CD4-positive, alpha-beta T cell treated with Interleukin-6 for 4 hours (primary cell): ENCODE measurements around the gene CLDN20.
"Not testable (repeated sequence)": the region's sequence is repeated elsewhere in the genome, so short reads cannot be mapped to it uniquely, and the experiment has no call there.

Experiments
- DNase-seq: peaks from one replicate; pipeline ENCODE4 v3.0.0-alpha.2; 2020; ENCODE audit warnings: mixed read lengths

CLDN20 gene

DNA sequence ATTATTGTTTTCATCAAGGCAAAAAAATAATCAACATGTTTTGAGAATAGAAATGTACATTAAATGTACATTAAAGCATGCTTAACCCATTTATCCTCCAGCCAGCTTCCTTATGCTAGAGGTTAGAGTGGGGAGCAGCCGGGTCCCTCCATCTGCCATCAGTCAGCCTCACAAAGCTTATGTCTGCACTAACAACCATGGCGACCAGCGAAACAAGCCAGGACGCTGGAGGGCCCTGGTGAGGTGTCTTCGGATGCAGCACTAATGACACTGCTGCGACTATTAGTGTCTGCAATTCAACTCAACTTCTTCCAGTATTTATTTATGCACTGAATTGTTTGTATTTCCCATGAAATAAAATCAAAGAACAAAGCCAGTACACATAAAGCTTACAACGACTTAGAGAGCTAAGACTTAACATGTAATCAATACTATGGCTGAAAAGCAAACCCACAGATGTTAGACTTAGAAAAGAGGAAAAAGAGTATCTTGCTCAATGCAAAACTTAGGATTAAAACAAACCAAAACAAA, 6.8 kb downstream of the CLDN20 start:
- DNase-seq, result no peak

DNA sequence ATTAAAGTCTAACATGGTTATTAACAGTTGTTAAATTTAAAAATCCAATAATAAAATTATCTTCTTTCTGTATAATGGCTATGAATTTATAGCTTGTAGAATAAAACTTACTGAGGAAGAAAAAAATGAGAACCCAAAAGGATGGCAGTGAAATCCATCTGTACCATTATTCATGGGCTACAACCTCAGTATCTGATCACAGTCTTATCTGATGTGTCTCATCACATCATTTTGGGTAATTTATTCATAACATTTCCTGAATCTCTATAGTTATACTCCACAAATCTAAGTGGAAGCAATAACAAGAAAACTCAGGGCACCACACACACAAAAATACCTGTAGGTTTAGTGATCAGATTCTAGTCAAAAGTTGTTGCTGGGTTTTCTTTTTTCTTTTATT, 7.3 kb downstream of the CLDN20 start:
- no peak for DNase-seq

DNA sequence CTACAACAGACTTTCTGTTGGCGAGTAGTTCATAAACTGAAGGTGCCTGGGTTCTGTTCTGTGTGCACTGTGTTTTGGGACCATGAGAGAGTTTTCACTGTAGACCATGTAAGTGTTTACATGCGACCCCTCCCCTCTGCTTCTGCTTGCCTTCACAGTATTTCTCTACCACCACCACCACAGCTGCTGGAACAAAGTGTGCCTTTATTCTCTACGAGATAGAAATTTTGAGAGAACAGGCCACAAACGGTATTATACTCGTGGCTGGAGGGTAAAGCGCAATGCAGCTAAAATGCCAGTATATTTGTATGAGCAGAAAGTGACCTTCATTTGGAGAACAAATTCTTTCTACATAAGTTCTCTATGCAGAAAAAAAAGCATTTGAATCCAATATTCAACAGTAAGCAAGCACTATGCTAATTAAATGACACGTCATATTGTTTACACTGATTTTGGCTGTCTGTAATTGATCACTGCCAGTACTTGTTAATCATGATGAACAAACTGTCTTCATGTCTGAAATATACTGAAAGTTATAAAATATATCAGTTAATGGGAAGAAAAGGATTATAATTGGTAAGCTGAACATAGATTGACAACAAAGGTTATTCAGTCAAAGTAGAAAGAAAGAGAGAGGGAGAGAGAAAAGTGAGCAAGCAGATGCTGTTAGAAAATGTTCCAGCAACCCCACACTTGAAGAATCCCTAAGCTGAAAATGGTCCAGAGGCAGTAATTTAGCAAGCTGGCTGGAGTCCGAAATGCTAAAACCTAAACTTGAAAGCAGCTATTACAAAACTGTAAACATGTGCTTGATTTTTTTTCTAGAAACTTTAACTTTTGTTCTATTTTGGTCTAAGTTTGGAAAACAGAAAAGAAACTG, 8.8 kb downstream of the CLDN20 start:
- no peak for DNase-seq

DNA sequence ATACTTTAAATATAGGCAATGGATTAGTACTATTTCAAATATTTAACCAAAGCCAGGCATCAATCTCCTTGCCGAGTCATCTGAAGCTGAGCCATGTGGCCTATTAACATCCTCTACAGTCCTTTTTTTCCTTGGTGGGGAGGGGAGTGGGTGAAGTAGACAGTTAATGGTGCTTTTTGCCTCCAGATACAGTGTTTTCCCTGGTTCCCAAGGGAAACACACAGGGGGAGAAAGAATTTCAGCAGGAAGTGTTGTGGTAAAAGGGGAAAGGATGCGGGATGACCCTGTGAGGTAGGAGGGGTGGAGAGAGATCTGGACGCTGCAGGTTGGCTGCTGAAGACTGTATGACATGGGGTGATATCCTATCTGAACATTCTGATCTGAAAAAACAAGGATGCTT, 9.6 kb downstream of the CLDN20 start:
- no peak for DNase-seq

DNA sequence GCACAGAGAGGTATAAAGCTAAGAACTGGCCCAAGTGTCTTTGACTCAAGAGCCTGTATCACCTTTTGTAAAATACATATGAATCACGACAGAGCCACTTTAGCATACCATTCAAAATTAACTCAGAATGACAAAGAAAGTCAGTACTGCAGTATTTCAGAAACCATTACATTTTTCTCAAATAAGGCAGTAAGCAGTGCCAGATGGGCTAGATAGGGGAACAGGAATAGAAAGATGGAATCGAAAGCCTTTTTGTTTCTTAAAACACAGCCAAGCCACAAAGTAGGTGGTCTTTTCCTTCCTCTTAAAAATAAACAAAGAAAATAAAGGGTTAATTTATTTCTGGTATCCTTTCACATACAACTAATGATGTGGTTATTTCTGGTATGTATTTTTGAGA, 10.3 kb downstream of the CLDN20 start:
- no peak for DNase-seq

DNA sequence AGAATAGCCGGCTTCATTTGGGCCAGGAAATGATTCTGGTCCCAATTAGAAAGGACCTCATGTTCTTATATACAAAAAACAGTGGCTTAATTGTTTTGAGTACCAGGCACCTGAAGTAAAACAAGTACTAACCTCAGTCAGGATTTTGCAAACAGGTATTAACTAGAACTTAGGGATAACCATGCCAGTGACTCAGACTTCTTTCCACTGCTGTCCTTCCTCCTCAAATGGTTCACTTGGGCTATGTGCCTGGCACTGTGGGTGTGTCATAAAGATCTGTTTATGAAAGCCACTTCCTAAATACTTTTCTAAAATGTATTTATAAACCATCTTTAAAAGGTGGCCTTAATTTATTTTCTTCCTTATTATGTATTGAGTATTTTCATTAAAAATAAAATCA, 10.7 kb downstream of the CLDN20 start:
- DNase-seq, result no peak

DNA sequence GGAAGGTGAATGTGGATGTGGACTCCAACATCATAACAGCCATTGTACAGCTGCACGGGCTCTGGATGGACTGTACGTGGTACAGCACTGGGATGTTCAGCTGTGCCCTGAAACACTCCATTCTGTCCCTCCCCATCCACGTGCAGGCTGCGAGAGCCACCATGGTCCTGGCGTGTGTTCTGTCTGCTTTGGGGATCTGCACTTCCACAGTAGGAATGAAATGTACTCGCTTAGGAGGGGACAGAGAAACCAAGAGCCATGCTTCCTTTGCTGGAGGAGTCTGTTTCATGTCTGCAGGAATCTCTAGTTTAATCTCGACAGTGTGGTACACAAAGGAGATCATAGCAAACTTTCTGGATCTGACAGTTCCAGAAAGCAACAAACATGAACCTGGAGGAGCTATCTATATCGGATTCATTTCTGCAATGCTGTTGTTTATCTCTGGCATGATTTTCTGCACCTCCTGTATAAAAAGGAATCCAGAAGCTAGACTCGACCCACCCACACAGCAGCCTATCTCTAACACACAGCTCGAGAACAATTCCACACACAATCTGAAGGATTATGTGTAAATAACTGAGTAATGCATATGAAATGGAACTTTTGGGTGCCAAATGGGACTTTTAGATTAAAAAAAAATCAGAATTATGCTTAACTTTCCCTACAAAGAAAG, 12.1 kb downstream of the CLDN20 start:
- DNase-seq, result no peak

DNA sequence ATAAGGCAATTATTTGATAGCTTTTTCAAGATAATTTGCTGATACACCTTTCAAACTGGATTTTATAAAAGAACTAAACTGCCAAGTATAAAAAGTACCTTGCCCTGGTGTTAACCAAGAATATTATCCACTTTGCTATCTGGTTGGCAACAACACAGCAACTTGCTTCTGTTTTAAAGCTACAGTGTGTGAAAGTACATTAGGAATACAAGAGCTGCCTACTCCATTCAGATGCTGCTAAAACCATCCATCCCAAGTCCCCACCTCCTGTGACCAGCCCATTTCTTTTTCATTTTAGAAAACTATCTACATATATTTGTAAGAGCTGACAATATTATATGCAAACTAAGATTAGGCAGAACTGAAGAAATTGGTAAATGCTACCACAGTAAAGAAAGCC, 12.8 kb downstream of the CLDN20 start:
- no peak for DNase-seq

DNA sequence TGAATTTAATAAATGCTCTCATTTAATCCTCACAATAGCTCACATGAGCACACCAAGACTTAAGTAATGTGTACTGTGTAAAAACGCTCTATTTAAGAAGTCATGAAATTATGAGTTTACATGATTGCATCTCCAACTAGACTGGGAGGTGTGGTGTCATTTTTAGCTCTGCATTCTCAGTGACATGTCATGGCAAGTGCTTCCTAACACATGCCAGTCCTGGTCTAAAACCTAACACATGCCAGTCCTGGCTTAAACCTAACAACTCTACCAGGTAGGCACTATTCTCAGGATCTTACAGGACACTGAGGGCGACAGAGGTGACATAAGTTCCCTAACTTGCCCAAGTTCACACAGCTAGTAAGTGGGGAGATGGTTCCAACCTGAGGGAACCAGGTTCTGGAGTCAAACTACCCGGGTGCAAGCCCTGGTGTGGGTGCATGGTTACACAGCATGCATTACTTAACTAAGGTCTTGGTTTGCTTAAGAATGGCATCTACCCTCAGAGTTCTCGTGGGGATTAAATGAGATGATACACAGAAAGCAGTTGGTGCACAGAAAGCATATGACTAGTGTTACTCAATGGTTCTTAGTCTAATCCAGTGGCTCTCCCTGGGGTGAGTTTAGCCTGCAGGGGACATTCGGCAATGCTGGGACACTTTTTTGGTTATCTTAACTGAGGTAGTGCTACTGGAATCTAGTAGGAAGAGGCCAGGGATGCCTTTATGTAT, 14.7 kb downstream of the CLDN20 start:
- no peak for DNase-seq

DNA sequence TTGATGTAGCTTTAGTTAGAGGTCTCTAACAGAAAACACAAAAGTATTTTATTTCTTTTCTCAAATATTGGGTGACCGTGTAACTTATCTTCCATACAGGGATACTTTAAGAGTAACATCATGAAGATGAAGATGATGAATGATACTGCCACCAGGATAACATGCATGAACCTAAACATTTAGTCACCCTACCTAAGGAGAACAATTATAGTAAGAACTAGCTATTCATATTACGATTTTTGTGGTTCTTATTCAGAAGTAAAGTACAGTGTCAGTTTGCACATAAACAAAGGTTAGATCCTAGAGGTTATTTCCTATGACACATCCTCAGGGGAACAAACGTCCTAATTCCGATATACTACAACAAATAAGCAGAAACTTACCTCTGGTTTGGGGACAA, 21.0 kb downstream of the CLDN20 start:
- DNase-seq, result no peak

DNA sequence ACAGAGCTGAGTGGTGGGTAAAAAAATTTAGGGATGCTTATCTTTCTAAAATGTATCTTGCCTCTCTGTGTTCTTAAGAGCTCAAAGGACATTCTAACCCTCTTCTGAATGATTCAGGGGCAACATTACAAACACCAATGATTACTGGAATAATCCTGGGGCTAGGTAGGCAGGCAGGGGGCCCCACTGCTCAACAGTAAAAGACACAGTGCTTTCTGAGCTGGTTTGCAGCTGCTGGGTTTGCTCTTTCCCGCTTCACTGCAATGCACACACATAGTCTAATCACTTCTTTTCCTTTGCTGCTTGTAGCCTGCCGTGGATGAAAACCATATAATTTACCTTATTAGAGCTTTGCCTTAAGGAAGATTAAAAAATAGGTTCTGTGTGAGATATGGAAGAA, 23.9 kb downstream of the CLDN20 start:
- no peak for DNase-seq

DNA sequence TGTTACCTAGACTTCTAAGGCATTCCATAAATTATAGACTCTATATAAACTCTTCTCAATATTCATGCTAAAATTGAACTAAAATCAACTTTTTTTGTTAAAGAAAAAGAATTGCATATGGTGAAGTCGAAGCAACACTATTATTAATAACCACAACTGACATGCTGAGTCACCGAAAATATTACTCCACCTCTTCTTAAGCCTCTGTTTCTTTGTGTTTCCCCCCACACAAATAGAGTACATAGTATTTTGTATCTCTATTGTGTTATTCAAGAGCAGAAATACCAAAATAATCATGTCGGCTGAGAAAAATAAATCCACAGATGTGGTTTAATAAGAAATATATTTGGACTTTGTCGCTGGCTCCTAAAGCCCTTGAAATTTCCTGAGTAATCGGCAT, 26.7 kb downstream of the CLDN20 start:
- DNase-seq, result no peak

DNA sequence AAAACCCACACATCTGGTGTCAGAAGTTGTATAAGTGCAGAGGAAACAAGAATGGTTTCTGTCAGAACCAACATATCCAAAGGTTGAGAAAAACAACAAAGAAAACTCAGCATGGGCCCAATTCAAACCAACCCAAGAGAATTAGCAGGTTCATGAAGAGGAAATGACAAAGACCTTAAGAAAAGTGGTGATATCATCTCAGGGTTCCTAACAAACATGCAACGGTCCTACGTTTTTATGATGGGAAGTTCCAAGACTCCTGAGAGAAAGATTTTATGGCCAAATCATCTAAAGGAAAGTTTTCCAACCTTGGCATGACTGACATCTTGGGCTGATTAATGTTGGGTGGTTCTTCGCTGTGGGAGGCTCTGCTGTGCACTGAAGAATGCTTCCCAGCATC, 27.5 kb downstream of the CLDN20 start:
- no peak for DNase-seq

DNA sequence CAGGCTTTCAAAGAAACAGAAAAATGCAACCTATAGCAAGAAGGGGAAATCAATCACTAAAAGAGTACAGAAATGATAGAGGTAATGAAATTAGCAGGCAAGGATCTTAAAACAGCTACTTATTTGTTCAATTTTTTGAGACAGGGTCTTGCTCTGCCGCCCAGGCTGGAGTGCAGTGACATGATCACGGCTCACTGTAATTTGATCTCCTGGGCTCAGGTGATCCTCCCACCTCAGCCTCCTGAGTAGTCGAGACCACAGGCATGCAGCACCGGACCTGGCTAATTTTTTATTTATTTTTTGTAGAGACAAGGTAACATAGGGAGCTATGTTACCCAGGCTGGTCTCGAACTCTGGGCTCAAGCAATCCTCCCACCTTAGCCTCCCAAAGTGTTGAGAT, 28.9 kb downstream of the CLDN20 start:
- no peak for DNase-seq

DNA sequence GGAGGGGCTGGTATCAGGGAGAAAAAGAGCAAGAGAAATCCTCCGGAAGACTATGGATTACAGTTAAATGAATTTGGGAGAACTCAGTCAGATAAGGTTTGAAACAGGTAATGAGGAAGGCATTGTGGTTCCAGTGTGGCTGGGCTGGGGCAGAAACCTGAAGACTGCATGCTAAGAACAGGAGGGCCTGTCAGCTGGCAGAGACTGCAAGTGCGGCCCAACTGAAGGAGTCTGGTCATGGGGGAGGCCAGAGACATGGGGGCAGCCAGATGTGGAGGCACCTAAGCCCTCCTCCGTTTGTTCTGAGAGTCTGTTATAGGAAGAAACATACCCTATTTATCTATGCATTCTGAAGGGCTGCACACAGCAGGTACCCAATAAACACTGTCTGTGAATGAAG, 33.9 kb downstream of the CLDN20 start:
- DNase-seq, result no peak

DNA sequence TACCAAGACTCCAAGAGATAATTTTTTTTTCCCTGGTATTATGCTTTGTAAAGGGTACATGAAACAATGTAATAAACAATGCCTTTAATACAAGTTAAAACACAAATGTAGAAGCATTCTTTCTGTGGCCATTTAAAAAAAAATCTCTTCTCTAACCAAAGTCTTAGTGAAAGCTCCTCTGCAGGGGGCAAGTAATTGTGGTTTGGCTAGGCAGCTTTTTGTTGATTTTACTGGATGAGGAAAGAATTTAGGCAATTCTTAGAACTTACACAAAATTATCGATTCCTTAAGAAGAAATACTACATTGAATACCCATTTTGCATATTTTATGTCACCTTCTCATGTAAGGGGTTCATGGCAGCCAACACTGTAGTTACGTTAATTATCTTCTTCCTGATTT, 38.1 kb downstream of the CLDN20 start:
- DNase-seq, result no peak

DNA sequence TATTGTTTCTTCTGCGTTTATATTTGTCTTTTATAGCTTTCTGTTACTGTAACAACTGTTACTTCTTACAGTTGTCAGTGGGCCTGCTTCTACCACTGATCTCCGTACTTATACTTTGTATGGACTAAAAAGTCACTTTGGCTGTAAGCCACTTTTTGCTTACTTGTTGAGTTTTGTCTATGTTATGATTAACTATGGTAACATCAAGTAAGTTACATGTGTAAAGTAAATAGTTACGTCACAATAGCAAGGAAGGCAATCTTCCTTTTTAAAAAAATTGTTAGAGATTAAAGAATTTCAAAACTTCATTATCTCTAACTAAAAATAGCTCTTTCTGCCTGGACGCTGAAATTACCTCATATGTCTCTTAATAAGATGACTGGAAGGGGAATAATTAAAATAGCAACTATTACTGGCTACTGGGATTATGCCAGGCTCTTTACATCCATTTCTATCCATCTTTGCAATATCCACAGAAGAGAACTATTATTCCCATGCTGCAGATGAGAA, 39.6 kb downstream of the CLDN20 start:
- DNase-seq, result no peak

DNA sequence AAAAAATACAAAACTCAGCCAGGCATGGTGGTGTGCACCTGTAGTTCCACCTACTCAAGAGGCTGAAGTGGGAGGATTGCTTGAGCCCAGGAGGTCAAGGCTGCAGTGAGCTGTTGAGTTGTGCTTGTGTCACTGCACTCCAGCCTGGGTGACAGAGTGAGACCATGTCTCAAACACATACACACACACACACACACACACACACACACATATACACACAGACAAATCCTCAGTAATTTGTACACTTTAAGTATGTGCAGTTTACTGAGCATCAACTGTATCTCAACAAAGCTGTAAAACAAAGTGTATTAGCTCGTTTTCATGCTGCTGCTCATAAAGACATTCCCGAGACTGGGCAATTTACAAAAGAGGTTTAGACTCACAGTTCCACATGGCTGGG, 43.1 kb downstream of the CLDN20 start:
- no peak for DNase-seq

DNA sequence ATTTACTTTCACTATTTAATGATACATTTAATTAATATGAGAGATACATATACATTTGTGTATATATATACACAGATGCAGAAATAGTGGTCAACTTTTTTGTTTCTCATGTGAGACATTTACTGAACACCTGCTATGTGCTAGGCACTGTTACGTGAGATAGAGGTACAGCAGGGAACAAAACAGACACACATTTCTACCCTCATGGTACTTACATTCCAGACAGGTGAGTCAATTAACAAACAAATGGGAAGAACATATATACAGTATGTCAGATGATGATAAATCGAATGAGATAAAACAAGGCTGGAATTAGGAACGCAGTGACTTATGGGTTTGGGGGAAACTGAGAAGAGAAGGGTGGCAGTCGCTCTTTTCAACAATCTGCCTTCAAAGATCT, 45.3 kb downstream of the CLDN20 start:
- DNase-seq, result no peak

DNA sequence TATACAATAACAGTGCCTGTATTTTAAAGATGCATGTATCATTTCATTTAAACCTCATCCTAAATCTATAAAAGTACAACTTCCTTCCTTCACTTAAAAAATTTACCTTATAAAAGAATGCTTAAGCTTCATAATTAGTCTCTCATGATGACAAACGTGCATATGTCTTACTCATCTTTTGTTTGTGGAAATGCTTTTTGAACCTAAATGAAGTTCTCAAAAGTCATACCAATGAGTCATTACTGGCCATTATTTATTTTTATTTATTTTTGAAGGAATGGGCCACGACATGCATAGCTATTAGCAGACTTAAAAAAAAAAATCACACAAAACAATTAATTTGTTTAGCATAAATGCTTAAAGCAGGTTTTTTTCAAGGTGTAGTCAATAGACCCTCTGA, 46.8 kb downstream of the CLDN20 start:
- no peak for DNase-seq

DNA sequence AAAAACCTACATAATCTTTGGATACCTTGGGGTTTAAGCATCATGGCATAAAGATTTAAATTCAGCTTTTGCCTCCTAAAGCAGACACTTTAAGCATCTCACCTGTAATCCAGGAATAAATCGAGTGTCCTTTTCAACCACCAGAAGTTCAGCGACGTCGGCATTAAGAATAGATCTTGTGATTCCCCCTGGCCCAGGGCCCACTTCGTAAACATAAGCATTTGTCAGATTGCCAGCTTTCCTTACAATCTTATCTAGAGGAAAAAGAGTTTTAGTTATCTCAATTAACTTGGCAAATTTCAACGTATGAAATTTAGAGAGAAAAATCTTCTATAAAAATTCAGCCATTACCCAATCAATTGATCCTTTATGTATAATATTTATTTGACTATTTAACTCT, 47.3 kb downstream of the CLDN20 start:
- DNase-seq, result no peak

DNA sequence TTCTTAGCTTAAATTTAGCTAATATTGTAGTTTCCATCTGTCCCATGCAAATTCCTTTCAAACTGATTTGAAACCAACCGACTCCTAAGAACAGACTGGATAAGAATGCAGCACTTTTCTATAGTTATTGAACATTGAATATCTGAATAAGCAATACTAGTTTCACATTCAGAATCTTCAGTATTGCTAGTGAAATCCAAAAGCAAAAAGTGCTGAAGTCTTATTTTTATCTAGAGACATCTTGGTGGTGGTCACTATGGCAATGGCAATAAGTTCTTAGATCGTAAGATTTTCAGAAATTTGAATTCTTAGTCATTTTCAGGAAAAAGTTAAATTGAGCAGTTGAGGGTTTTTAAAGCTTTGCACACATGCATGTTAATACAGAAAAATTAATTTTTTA, 47.8 kb downstream of the CLDN20 start:
- DNase-seq, result no peak

DNA sequence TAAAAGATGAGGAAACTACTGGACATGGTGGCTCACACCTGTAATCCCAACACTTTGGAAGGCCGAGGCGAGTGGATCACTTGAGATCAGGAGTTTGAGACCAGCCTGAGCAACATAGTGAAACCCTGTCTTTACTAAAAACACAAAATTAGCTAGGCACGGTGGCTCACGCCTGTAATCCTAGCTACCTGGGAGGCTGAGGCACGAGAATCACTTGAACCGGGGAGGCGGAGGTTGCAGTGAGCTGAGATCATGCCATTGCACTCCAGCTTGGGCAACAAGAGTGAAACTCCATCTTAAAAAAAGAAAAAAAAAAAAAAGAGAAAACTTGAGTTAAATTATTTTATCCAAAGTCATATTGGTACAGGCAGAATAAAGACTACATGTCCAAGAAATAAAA, 49.1 kb downstream of the CLDN20 start:
- DNase-seq, result not testable (repeated sequence)
